WTC11 (cell line): ENCODE data around the gene DOCK8. TPM values are rescaled to one million over a fixed set of nuclear protein-coding genes. Genes with fewer than 3 reads are reported as not detected.

Experiments
- ATAC-seq: fragments of 200-7000 bp; cut with Tn5 transposase; 2 replicates; pipeline ENCODE4 v1.10.0; 2021; ENCODE audit warnings: mild to moderate bottlenecking, moderate library complexity
- CTCF ChIA-PET: fragments of 300-600 bp; sonication (Branson Sonifier 250); formaldehyde crosslinking; loops from one replicate; lab custom pipeline; 2021; ENCODE audit warnings: antibody characterized with exemption; lab: Charles Lee
- POLR2A ChIA-PET: fragments of 350-600 bp; sonication (Branson Sonifier 250); formaldehyde crosslinking; loops from one replicate; lab custom pipeline; 2021; ENCODE audit warnings: antibody characterized with exemption; lab: Charles Lee
- DNase-seq: peaks from one replicate; pipeline ENCODE4 v3.0.0; 2021; ENCODE audit warnings: low spot score
- H3K27ac Mint-ChIP-seq: 2 replicates; pipeline ENCODE4 v1.8.0; 2021; ENCODE audit warnings: mixed read lengths
- H3K27me3 Mint-ChIP-seq: 2 replicates; pipeline ENCODE4 v1.8.0; 2021; ENCODE audit warnings: low read depth, mild to moderate bottlenecking, moderate library complexity, mixed read lengths
- H3K36me3 Mint-ChIP-seq: 2 replicates; pipeline ENCODE4 v1.8.0; 2021; ENCODE audit warnings: mixed read lengths
- H3K4me1 Mint-ChIP-seq: 2 replicates; pipeline ENCODE4 v1.8.0; 2022; ENCODE audit warnings: mixed read lengths
- H3K4me3 Mint-ChIP-seq: 2 replicates; pipeline ENCODE4 v1.8.0; 2021; ENCODE audit warnings: mild to moderate bottlenecking, moderate library complexity, mixed read lengths
- H3K9me3 Mint-ChIP-seq: 2 replicates; pipeline ENCODE4 v1.8.0; 2021; ENCODE audit warnings: mixed read lengths
- ELF4 ChIP-seq: sonication (generic); formaldehyde crosslinking; IDR thresholded peaks from 2 replicates; pipeline ENCODE4 v1.8.1; 2022; ENCODE audit warnings: low read depth, mild to moderate bottlenecking, moderate library complexity, missing genetic modification reagents
- HMGA2 ChIP-seq: fragments of 250-450 bp; sonication (Bioruptor Pico); IDR thresholded peaks from 2 replicates; pipeline ENCODE4 v1.4.0; 2021; ENCODE audit warnings: mild to moderate bottlenecking, moderate library complexity
- JAZF1 ChIP-seq: fragments of 250-450 bp; sonication (Bioruptor Pico); IDR thresholded peaks from 2 replicates; pipeline ENCODE4 v1.9.0; 2021; ENCODE audit warnings: moderate library complexity, mild to moderate bottlenecking, inconsistent platforms
- KAT7 ChIP-seq: sonication (generic); formaldehyde crosslinking; IDR thresholded peaks from 2 replicates; pipeline ENCODE4 v1.8.1; 2023; ENCODE audit warnings: missing genetic modification reagents, mild to moderate bottlenecking, borderline replicate concordance
- MAX ChIP-seq: sonication (generic); formaldehyde crosslinking; IDR thresholded peaks from 2 replicates; pipeline ENCODE4 v1.8.0; 2022; ENCODE audit warnings: mild to moderate bottlenecking, missing genetic modification reagents
- NR1H2 ChIP-seq: sonication (generic); formaldehyde crosslinking; IDR thresholded peaks from 2 replicates; pipeline ENCODE4 v1.9.0; 2021; ENCODE audit warnings: mild to moderate bottlenecking, moderate library complexity, missing genetic modification reagents
- NR3C1 ChIP-seq: sonication (generic); formaldehyde crosslinking; conservative IDR thresholded peaks from 2 replicates; pipeline ENCODE4 v1.8.1; 2023; ENCODE audit warnings: low read depth, mild to moderate bottlenecking, missing genetic modification reagents
- TP53 ChIP-seq: sonication (generic); formaldehyde crosslinking; IDR thresholded peaks from 2 replicates; pipeline ENCODE4 v1.8.1; 2023; ENCODE audit warnings: mild to moderate bottlenecking, missing genetic modification reagents
- ZBTB21 ChIP-seq: sonication (generic); formaldehyde crosslinking; IDR thresholded peaks from 2 replicates; pipeline ENCODE4 v1.8.1; 2023; ENCODE audit warnings: mild to moderate bottlenecking, missing genetic modification reagents, borderline replicate concordance
- ZMAT4 ChIP-seq: fragments of 250-450 bp; sonication (Bioruptor Pico); IDR thresholded peaks from 2 replicates; pipeline ENCODE4 v1.9.0; 2021; ENCODE audit warnings: mild to moderate bottlenecking
- ZNF219 ChIP-seq: sonication (generic); formaldehyde crosslinking; IDR thresholded peaks from 2 replicates; pipeline ENCODE4 v1.8.0; 2023; ENCODE audit warnings: missing genetic modification reagents, mild to moderate bottlenecking, borderline replicate concordance
- total RNA-seq: library from RNA; stranded (reverse); gene quantifications from 3 replicates; pipeline ENCODE4 v1.2.3, GENCODE V29; 2021
- TF ChIP-seq, protein P1 (sequence below): sonication (generic); formaldehyde crosslinking; IDR thresholded peaks from 2 replicates; pipeline ENCODE4 v1.8.1; 2022; ENCODE audit warnings: missing genetic modification reagents, borderline replicate concordance
- TF ChIP-seq, protein P2 (sequence below): fragments of 250-450 bp; sonication (Bioruptor Pico); IDR thresholded peaks from 2 replicates; pipeline ENCODE4 v1.9.0; 2021; ENCODE audit warnings: moderate library complexity, mild to moderate bottlenecking, inconsistent platforms, borderline replicate concordance
- TF ChIP-seq, protein P3 (sequence below): sonication (generic); formaldehyde crosslinking; IDR thresholded peaks from 2 replicates; pipeline ENCODE4 v1.8.1; 2023; ENCODE audit warnings: mild to moderate bottlenecking, missing genetic modification reagents, moderate library complexity

DOCK8 gene
- total RNA-seq, 1 experiment from 2014 or later: 3.2 TPM

DNA sequence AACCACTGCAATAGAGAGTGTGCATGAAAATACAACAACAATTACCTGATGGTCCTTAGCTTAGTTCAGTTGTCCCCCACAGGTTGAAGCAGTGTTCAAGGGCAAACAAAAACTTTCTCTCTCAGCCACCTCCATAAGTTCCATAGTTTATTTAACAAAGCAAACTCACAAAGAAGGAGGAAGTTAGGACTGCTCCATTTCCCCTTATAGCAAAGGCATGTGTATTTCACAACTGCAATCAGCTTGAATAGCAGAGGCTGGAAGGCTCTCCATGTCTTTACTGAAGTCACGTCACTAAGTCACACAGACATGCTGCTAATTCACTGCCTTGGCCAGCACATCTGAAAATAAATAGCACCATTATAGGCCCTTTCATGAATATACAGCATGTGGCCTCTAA lies 43.3 kb downstream of the DOCK8 start (continued):
- TF ChIP-seq TP53 (no peak), ZNF219 (CRISPR knock-in tag) (no peak), NR1H2 (CRISPR knock-in tag) (no peak), KAT7 (CRISPR knock-in tag) (no peak), JAZF1 (no peak), NR3C1 (CRISPR knock-in tag) (no peak), MAX (CRISPR knock-in tag) (no peak), ZMAT4 (CRISPR knock-in tag) (no peak)
- TF ChIP-seq, protein P1, sequence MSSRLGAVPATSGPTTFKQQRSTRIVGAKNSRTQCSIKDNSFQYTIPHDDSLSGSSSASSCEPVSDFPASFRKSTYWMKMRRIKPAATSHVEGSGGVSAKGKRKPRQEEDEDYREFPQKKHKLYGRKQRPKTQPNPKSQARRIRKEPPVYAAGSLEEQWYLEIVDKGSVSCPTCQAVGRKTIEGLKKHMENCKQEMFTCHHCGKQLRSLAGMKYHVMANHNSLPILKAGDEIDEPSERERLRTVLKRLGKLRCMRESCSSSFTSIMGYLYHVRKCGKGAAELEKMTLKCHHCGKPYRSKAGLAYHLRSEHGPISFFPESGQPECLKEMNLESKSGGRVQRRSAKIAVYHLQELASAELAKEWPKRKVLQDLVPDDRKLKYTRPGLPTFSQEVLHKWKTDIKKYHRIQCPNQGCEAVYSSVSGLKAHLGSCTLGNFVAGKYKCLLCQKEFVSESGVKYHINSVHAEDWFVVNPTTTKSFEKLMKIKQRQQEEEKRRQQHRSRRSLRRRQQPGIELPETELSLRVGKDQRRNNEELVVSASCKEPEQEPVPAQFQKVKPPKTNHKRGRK (CRISPR knock-in tag): no peak
- TF ChIP-seq, protein P2, sequence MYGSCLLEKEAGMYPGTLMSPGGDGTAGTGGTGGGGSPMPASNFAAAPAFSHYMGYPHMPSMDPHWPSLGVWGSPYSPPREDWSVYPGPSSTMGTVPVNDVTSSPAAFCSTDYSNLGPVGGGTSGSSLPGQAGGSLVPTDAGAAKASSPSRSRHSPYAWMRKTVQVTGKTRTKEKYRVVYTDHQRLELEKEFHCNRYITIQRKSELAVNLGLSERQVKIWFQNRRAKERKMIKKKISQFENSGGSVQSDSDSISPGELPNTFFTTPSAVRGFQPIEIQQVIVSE (CRISPR knock-in tag): no peak

DNA sequence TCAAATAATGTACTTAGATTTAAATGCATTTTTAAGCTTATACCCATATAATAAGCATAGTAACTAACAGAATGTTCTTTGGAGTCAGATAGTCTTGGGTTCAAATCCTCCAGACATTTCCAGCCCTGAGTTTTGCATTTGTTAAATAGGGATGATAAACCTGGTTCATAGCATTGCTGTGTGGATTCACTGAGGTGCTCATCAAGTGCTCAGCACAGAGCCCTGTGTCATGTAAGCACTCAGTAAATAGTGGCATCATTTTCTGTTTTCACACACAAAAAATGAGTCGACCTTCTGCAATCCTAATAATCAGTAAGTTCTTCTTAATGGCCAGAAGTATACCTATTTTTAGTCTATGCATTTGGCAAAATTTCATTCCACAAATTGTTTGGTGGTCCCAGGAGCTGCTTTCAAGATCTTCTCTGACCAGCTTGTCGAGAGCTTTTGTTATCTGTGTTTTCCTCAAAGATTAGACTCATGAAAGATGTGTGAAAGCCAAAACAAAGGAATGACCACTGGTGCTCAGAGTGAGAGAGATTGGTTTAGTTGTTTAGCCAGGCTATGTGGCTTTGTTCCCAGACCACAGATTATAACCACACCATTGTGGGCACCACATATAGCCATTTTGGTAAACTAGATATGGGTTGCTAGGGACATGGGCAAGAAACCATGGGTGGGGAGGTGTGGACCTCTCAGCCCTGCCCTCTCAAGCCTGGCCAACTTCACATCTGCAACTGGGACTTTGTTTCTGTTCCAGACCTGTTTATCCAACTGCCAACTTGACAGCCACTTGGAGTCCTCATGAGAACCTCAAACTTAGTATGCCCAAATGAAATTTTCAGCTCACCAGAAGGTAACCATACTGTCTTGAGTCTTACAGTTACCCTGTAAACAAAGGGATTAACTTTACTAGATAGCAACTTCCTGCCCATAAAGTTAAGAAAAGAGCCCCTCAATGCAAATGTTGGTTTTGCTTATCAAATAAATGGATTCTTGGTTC lies 45.0 kb downstream of the DOCK8 start:
- peaks cover 5% of the 10 kb centered on the region for H3K4me1 Mint-ChIP-seq
- TF ChIP-seq HMGA2 (CRISPR knock-in tag): no peak
- TF ChIP-seq, protein P3, sequence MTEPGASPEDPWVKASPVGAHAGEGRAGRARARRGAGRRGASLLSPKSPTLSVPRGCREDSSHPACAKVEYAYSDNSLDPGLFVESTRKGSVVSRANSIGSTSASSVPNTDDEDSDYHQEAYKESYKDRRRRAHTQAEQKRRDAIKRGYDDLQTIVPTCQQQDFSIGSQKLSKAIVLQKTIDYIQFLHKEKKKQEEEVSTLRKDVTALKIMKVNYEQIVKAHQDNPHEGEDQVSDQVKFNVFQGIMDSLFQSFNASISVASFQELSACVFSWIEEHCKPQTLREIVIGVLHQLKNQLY (CRISPR knock-in tag): no peak
- TF ChIP-seq ZMAT4 (CRISPR knock-in tag): no peak
- TF ChIP-seq, all 79 proteins: peak for 0
- Mint-ChIP-seq H3K9me3 (0 out of 2 replicates have a peak, but pooled peaks cover 3% of the 10 kb centered on the region), H3K4me3 (no peak overlapping the region), H3K36me3 (no peaks in the 10 kb centered on the region), H3K27ac (no peak overlapping the region), H3K27me3 (no peaks in the 10 kb centered on the region)
- DNase-seq (no peak), ATAC-seq (no peak)
- ChIA-PET CTCF (no interaction called here), POLR2A (no interaction called here)

GRCh38 chr9:264231-264630 lies 49.6 kb downstream of the DOCK8 start:
- H3K27me3 Mint-ChIP-seq: no peaks in the 10 kb centered on the region
- H3K4me1 Mint-ChIP-seq: peaks cover 3% of the 10 kb centered on the region; the same call in 1 of the 2 replicates
- ATAC-seq: no peak
- no peak for TF ChIP-seq ZBTB21 (CRISPR knock-in tag)
- no peak for TF ChIP-seq ELF4 (CRISPR knock-in tag)
- no peak overlapping the region for H3K27ac Mint-ChIP-seq
- H3K9me3 Mint-ChIP-seq: peaks cover 1% of the 10 kb centered on the region; the same call in 1 of the 2 replicates
- no peak overlapping the region for H3K4me3 Mint-ChIP-seq
- CTCF ChIA-PET: no interaction called here
- no peak for DNase-seq
- POLR2A ChIA-PET: no interaction called here
- no peaks in the 10 kb centered on the region for H3K36me3 Mint-ChIP-seq
